ENCODE measurements around the gene RAB20.

DNA sequence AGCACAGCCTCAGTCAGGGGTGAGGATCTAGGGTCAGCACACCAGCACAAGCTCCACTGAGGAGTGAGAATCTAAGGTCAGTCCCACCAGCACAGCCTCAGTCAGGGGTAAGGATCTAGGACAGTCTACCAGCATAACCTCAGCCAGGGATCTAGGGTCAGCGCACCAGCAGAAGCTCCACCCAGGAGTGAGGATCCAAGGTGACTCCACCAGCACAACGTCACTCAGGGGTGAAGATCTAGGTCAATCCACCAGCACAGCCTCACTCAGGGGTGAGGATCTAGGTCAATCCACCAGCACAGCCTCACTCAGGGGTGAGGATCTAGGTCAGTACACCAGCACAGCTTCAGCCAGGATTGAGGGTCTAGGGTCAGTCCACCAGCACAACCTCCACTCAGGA is 64.5 kb downstream of the RAB20 start:
- no peak for TF ChIP-seq EZH2phosphoT487 (IDR thresholded peaks at IDR 0.05; ENCODE audit: insufficient read depth, low read depth)
- TF ChIP-seq EZH2 (IDR thresholded peaks at IDR 0.05; ENCODE audit: insufficient read depth, poor library complexity, severe bottlenecking): no peak
